Raji (cell line): Measurements from ENCODE around the gene ATP8A2.

Experiments
- POLR2A ChIP-seq: IDR thresholded peaks from 2 replicates; pipeline ENCODE4 v1.6.1; 2011; ENCODE audit warnings: low read depth, low read length, control low read depth; ENCODE audit not compliant: insufficient read depth

Gene ATP8A2

DNA sequence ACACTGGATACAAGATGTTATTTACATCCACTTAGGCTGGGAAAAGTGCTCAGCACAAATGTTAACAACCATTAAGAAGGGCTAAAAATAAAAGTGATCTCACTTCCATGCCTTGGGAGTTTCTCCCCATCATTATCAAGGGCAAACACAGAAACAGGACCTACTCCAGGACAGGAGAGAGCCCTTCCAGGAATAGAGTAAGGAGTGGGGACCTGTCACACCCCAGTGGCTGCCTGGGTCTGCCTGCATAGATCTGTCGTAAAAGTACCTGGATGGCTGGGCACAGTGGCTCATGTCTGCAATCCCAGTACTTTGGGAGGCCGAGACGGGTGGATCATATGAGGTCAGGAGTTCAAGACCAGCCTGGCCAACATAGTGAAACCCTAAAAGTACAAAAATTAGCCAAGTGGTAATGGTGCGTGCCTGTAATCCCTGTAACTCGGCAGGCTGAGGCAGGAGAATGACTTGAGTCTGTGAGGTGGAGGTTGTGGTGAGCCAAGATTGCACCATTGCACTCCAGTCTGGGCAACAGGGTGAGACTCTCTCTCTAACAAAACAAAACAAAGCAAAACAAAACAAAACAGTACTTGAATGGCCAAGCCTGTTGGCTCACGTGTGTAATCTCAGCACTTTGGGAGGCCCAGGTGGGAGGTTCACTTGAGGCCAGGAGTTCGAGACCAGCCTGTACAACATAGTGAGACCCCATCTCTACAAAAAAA, 5.6 kb downstream of the ATP8A2 start:
- no peak for TF ChIP-seq POLR2A

GRCh38 chr13:25378528-25378927, 6.8 kb downstream of the ATP8A2 start:
- no peak for TF ChIP-seq POLR2A

DNA sequence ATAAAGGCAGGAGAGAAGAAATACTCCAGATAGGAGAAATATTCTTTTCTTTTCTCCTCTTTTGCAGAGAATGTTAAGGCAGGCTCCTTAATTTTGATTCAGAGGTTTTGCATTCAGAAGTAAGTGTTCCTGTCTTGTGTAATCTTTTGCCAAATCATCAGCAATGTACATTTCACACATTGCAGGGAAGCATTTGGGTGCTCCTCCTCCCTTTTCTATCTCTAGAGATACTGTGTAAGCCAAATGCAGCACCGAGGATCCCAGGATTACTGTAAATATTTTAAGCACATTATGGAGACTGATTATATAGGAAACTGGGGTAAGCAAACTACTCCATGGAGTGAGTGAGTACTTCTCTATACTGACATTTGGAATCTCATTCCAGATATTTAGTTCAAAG, 7.2 kb downstream of the ATP8A2 start:
- no peak for TF ChIP-seq POLR2A

DNA sequence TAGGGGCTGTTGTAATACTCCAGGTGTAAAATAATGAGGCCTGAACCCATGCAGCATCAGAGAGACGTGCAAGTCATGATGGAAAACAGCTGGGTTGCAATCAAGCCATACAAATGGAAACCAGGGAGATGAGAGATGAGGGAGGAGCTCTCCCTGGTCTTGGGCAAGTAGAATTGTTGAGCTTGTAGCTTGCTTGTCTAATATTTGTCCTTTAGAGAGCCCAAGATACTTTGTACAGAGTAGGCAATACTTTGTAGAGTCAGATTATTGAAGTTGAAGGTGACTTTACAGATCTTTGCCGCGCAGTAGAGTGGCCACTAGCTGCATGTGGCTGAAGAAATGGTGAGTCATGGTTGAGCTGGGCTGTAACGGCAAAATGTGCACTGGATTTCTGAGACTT, 8.3 kb downstream of the ATP8A2 start:
- TF ChIP-seq POLR2A: no peak

DNA sequence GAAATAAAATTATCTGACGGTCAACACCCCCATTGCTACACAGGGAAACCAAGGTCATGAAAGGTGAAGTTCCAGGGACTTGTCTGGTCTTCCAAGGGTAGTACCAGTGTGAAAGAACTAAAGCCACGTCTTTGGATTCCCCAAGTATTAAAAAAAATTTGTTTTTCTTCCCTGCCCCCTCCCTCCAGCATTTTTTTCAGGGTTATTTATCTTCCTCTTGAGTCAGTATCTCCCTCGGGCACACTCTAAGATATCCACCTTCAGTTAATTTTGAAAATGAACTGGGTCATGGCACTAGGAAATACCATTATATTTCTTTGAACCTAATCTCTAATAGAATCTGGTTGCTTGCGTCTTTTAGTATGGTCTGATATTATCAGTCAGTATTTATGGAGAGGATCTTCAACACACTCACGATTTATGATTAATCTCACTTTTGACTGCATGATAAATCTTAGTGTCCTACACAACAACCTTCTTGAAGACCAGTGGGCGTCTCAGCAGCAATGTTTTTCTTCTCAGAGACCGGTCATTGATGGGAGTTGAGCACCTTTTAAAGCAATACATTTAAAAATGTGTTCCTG, 9.1 kb downstream of the ATP8A2 start:
- no peak for TF ChIP-seq POLR2A

- TF ChIP-seq POLR2A: no peak
These were observed 13.1 kb downstream of the ATP8A2 start for GRCh38 chr13:25384758-25385410.

- TF ChIP-seq POLR2A: no peak
These were observed 20.2 kb downstream of the ATP8A2 start for GRCh38 chr13:25391932-25392331.

DNA sequence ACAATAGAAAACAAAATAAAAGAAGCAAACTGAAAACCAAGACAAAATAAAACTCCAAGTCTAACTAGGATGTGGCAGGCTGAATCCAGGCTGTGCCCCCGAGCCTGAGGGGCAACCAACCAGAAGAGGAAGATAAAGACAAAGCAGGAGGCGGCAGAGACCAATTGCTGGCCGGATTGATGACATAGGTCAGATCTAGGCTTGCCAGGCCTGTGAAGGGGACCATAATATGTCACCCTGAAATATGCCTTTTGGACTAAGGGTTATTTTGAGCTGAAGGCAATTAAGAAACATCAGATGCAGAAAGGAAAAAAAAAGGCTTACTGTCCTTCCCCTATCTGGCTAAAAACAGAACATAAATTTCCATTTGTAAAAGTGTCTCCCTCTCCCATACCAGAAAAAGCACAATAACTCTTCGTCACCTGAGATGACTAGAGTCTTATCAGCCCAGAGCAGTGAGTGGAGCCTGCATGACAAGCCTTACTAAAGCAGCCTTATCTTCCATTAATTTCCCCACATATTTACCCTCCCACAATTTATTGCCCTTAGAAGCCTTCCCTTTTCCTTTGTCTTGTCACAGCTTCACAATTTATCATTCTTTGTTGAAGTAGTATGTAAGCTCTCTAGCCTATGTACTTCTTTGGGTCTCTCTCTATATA, 22.8 kb downstream of the ATP8A2 start:
- no peak for TF ChIP-seq POLR2A

DNA sequence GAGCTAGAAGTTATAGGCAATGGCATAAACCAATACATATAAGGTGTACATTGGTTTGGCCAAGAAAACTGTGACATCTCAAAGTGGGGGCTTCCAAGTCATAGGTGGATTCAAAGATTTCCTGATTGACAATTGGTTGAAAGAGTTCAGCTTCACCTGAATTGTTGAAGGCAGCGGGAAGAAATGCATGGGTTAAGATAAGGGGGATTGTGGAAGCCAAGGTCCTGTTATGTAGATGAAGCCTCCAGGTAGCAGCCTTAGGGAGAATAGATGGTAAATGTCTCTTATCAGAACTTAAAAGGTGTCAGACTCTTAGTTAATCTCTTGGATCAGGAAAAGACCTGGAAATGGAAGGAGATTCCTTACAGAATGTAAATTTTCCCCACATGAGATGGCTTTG, 26.0 kb downstream of the ATP8A2 start:
- TF ChIP-seq POLR2A: no peak

- no peak for TF ChIP-seq POLR2A
These were observed 29.2 kb downstream of the ATP8A2 start for GRCh38 chr13:25400925-25401324.

DNA sequence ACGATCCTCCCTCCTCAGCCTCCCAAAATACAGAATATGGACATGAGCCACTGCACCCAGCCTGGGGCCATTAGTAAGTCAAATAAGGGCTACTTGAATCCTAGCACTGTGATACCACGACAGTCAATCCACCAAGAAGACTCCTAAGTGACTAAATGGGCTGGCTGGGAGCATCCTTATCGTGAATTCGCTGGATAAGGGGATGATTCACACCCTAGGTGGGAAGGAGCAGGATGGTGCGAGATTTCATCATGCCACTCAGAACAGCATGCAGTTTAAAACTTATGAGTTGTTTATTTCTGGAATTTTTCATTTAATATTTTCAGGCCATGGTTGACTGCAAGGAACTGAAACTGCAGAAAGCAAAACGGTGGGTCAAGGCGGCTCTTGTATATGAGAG, 30.2 kb downstream of the ATP8A2 start:
- no peak for TF ChIP-seq POLR2A

- TF ChIP-seq POLR2A: no peak
These were observed 34.6 kb downstream of the ATP8A2 start for GRCh38 chr13:25406377-25406776.

DNA sequence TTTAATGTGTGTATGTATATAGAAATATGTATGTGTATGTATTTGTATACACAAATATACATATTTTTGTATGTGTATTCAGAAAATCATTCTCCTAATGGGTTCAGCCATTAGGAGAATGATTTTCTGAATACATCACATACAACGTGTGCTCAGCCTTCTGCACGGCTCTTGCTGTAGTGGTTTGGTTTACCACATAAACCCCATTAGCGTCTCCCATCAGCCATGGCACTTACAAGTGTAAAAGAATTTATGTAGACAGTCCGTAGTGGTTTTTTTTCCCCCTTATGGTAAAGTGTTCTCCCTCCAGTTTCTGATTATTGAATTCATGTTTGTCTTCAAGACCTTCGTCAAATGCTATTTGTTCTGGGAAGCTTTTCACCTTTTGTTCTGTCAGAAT, 38.2 kb downstream of the ATP8A2 start:
- no peak for TF ChIP-seq POLR2A

GRCh38 chr13:25415241-25415640, 43.5 kb downstream of the ATP8A2 start:
- TF ChIP-seq POLR2A: no peak

GRCh38 chr13:25417535-25417934, 45.8 kb downstream of the ATP8A2 start:
- no peak for TF ChIP-seq POLR2A

GRCh38 chr13:25420161-25420560, 48.4 kb downstream of the ATP8A2 start:
- no peak for TF ChIP-seq POLR2A
